Thyroid gland (tissue), 4 donors: ENCODE measurements around the gene POFUT2.

Experiments used
- CTCF ChIP-seq, 6 experiments: fragments of 200-600 bp in 3 of 6; fragments of 450-650 bp in 3 of 6; sonication (generic) in 3 of 6; IDR thresholded peaks; one replicate each; pipeline ENCODE4 v1.5.1; 2016 to 2019; ENCODE audit warnings: antibody characterized with exemption in 6 of 6, mild to moderate bottlenecking in 2 of 6, inconsistent platforms in 1 of 6, moderate library complexity in 1 of 6
- POLR2A ChIP-seq, 2 donors: fragments of 450-650 bp; IDR thresholded peaks; one replicate each; pipeline ENCODE4 v1.6.1; 2017; ENCODE audit warnings: antibody characterized with exemption in 2 of 2, mild to moderate bottlenecking in 2 of 2, moderate library complexity in 1 of 2

GRCh38 chr21:45329261-45330074 is 41.8 kb upstream of the POFUT2 start:
- TF ChIP-seq CTCF (IDR thresholded peaks at IDR 0.05) (no peak), POLR2A (IDR thresholded peaks at IDR 0.05) (no peak)
